Adrenal gland (tissue), 5 donors: ENCODE data around the gene FEV.

Source experiments
- POLR2A ChIP-seq, 2 donors: fragments of 450-650 bp; IDR thresholded peaks; one replicate each; pipeline ENCODE4 v1.6.1; 2017; ENCODE audit warnings: antibody characterized with exemption in 2 of 2, mild to moderate bottlenecking in 2 of 2, moderate library complexity in 1 of 2
- TF ChIP-seq, protein P1 (sequence below), 6 experiments: fragments of 450-650 bp in 4 of 6; fragments of 200-600 bp in 2 of 6; sonication (generic) in 1 of 6; IDR thresholded peaks; 1 replicate in 5 of 6; 2 replicates in 1 of 6; pipeline versions ENCODE4 v1.5.1 to v1.8.0; 2016 to 2021; ENCODE audit warnings: antibody characterized with exemption in 6 of 6, mild to moderate bottlenecking in 2 of 6, moderate library complexity in 1 of 6
- donor health status: DM: no; HTN: no; CAD: no.

DNA sequence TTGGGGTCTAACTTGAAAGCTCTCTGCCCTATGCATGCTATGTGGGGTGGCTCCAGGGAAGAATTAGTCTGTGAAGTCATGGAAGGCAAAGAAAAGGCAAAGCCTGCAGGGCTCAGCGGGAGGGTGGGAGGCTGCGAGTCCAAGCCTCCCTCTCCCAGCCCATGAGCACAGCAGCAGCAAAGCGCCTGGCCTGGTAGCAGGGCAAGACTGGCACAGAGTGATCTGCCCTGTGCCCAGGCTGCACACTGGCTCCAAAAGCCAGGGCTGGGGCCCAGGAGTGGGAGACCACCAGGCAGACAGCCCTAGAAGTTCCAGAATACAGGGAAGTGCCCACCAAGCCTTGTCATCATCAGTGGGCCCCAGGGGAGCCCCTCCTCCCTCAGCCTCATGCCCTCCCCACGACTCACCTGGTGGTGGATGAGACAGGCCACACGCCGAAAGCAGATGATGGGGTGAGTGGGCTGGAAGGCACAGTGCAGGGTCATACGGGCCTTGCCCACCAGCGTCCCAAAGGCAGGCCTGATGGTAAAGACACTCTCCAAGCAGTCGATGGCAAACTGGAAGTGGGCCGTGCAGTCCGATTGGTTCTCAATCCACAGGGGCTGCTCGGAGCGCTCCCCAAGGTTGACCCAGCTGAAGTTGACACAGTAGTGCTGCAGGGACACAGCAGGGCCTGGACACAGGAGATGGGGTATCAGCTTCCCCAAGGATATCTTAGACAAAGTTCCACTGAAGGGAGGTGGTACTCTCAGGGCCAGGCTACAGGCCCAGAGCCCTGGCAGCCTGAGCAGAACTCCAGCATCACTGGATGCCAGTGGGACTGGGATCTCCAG lies 44.2 kb upstream of the FEV start:
- TF ChIP-seq, protein P1, sequence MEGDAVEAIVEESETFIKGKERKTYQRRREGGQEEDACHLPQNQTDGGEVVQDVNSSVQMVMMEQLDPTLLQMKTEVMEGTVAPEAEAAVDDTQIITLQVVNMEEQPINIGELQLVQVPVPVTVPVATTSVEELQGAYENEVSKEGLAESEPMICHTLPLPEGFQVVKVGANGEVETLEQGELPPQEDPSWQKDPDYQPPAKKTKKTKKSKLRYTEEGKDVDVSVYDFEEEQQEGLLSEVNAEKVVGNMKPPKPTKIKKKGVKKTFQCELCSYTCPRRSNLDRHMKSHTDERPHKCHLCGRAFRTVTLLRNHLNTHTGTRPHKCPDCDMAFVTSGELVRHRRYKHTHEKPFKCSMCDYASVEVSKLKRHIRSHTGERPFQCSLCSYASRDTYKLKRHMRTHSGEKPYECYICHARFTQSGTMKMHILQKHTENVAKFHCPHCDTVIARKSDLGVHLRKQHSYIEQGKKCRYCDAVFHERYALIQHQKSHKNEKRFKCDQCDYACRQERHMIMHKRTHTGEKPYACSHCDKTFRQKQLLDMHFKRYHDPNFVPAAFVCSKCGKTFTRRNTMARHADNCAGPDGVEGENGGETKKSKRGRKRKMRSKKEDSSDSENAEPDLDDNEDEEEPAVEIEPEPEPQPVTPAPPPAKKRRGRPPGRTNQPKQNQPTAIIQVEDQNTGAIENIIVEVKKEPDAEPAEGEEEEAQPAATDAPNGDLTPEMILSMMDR (IDR thresholded peaks at IDR 0.05): no peak
- no peak for TF ChIP-seq POLR2A (IDR thresholded peaks at IDR 0.05)
